Activated CD8-positive, alpha-beta T cell treated with anti-CD3 and anti-CD28 coated beads for 36 hours (primary cell): ENCODE results near the gene EED. TPM values are rescaled to one million over a fixed set of nuclear protein-coding genes. Genes with fewer than 3 reads are reported as not detected.

ENCODE experiments used
- ATAC-seq: fragments of 200-7000 bp; cut with Tn5 transposase; one replicate; pipeline ENCODE4 v1.10.0; 2021; ENCODE audit warnings: mild to moderate bottlenecking, moderate library complexity
- CTCF ChIA-PET: fragments of 350-600 bp; sonication (Branson Sonifier 250); formaldehyde crosslinking; loops from one replicate; lab custom pipeline; 2021; ENCODE audit warnings: antibody characterized with exemption; lab: Charles Lee
- POLR2A ChIA-PET: fragments of 350-600 bp; sonication (Branson Sonifier 250); formaldehyde crosslinking; loops from one replicate; lab custom pipeline; 2021; ENCODE audit warnings: antibody characterized with exemption; lab: Charles Lee
- DNase-seq: peaks from one replicate; pipeline ENCODE4 v3.0.0-alpha.2; 2020
- H3K27ac Mint-ChIP-seq: one replicate; pipeline ENCODE4 v1.8.0; 2021; ENCODE audit warnings: mild to moderate bottlenecking, mixed read lengths
- H3K27me3 Mint-ChIP-seq: one replicate; pipeline ENCODE4 v1.8.0; 2021; ENCODE audit warnings: mixed read lengths
- H3K36me3 Mint-ChIP-seq: one replicate; pipeline ENCODE4 v1.8.0; 2021; ENCODE audit warnings: low read depth, mixed read lengths
- H3K4me1 Mint-ChIP-seq: one replicate; pipeline ENCODE4 v1.8.0; 2021; ENCODE audit warnings: low read depth, mixed read lengths
- H3K4me3 Mint-ChIP-seq: one replicate; pipeline ENCODE4 v1.8.0; 2021; ENCODE audit warnings: mild to moderate bottlenecking, moderate library complexity, mixed read lengths
- H3K9me3 Mint-ChIP-seq: one replicate; pipeline ENCODE4 v1.8.0; 2021; ENCODE audit warnings: mixed read lengths
- intact Hi-C: fragments of 100-400 bp; cut with micrococcal nuclease; formaldehyde crosslinking; loops from one replicate; pipeline ENCODE4 v1.10.0; 2022
- total RNA-seq, 2 experiments: library from RNA; stranded (reverse); gene quantifications; one replicate each; pipeline ENCODE4 v1.2.3, GENCODE V29; 2021
- TF ChIP-seq, protein P1 (sequence below): fragments of 200-600 bp; IDR thresholded peaks from one replicate; pipeline ENCODE4 v1.8.0; 2022; ENCODE audit warnings: antibody characterized with exemption, mild to moderate bottlenecking

Gene EED
- total RNA-seq, 2 experiments from 2014 or later, result 114 to 117 TPM

DNA sequence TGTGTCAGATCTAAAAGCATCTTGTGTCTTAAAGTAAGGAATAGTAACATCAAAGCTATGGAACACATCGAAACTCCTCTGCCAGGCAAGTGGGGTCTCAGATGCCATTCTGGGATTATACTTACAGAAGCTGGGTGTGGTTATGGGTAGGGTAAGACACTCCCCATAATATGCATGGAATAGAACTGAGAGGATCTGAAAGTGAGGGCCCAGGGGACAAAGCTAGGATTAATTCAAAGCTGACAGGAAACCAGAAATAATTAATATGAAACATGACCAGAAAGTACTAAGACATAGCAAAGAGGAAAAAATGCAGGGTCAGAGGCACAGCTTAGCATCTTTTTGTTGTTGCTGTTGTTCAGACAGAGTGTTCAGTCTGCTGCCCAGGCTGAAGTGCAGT lies 40.2 kb upstream of the EED start:
- Mint-ChIP-seq H3K9me3 (no peaks in the 10 kb centered on the region), H3K4me1 (peaks cover 7% of the 10 kb centered on the region), H3K27me3 (no peaks in the 10 kb centered on the region), H3K36me3 (no peaks in the 10 kb centered on the region), H3K27ac (no peak overlapping the region), H3K4me3 (no peak overlapping the region)
- ChIA-PET POLR2A (interaction anchor here (1.1 to 1.3 kb wide), 3 partner anchors 11 to 136 kb away, joined by 3 to 5 read pairs (median 3); partner anchors contain the start of gene PICALM), CTCF (interaction anchor here (0.9 to 3.7 kb wide), 4 partner anchors 11 to 349 kb away, joined by 4 to 30 read pairs (median 15); partner anchors contain the start of gene CCDC83)
- ATAC-seq (no peak), DNase-seq (no peak)
- intact Hi-C loops, result loop anchor here (10.0 kb wide), 1 partner anchor 350 kb away; the partner anchor contains the start of gene CCDC83
- TF ChIP-seq, protein P1, sequence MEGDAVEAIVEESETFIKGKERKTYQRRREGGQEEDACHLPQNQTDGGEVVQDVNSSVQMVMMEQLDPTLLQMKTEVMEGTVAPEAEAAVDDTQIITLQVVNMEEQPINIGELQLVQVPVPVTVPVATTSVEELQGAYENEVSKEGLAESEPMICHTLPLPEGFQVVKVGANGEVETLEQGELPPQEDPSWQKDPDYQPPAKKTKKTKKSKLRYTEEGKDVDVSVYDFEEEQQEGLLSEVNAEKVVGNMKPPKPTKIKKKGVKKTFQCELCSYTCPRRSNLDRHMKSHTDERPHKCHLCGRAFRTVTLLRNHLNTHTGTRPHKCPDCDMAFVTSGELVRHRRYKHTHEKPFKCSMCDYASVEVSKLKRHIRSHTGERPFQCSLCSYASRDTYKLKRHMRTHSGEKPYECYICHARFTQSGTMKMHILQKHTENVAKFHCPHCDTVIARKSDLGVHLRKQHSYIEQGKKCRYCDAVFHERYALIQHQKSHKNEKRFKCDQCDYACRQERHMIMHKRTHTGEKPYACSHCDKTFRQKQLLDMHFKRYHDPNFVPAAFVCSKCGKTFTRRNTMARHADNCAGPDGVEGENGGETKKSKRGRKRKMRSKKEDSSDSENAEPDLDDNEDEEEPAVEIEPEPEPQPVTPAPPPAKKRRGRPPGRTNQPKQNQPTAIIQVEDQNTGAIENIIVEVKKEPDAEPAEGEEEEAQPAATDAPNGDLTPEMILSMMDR, result no peak

DNA sequence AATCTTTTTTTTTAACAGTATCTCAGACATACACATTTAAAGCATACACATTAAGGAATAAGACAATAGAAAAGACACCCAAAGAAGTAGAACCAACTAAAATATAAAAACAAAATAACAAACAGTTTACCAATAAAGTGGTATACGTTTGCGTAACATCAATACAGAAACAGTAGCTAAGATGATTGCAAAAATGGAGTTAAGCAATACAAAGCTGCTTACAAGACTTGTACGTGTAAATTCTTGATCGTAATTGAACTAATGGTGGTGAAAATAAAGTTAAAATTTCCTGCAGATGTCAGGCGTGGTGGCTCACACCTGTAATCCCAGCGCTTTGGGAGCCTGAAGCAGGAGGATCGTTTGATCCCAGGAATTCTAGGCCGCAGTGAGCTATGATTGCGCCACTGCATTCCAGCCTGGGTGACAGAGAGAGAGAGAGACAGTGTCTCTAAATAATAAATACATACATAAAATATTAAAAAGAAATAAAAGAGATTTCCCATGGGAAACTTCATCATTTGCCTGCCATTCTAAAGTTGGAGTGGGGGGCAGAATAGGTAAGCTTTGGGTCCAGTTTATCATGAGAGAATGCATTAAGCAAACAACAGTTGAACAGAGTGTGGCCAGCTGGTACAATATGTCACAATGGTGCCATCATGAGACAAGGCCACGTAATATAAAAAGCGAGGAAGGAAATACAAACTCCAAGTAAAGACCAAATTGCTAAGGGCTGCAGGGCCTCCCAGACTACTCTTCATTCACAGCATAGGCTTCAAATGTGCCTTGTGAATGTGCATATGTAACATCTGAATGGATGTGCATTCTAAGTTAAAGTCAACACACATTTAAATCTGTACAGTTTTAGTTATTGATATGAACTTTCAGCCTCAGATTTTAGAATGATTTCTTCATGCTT lies 38.9 kb upstream of the EED start:
- DNase-seq (no peak), ATAC-seq (no peak)
- Mint-ChIP-seq H3K27ac (no peak overlapping the region), H3K27me3 (no peaks in the 10 kb centered on the region), H3K4me1 (peaks cover 15% of the 10 kb centered on the region), H3K36me3 (no peaks in the 10 kb centered on the region), H3K9me3 (no peaks in the 10 kb centered on the region), H3K4me3 (no peak overlapping the region)
- POLR2A ChIA-PET, result interaction anchor here (1.2 to 1.3 kb wide), 2 partner anchors 16 to 18 kb away, joined by 3 read pairs; no protein-coding TSS in a partner anchor
- intact Hi-C loops, result loop anchor here (10.0 kb wide), 1 partner anchor 351 kb away; the partner anchor contains the start of gene CCDC83
- CTCF ChIA-PET, result interaction anchor here (2.6 kb wide), 1 partner anchor 14 kb away, joined by 22 read pairs; no protein-coding TSS in a partner anchor
- TF ChIP-seq, protein P1, result no peak

DNA sequence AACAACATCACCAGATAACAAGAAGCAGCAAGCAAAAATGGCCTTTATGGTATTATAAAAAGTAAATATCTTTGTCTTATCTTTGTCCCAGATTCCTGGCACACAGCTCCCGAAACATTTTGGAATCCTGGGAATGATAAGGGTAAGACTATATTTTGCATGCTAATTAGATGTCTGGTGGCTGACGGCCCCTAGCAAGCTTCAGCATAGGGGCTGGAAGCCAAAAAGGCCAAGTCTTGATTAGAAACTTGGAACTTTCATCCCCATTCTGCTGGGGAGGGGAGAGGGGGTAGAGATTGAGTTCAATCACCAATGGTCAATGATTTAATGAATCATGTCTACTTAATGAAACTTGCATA lies 38.2 kb upstream of the EED start:
- H3K27ac Mint-ChIP-seq, result no peak overlapping the region
- no peaks in the 10 kb centered on the region for H3K9me3 Mint-ChIP-seq
- H3K4me3 Mint-ChIP-seq, result no peak overlapping the region
- ChIA-PET CTCF (interaction anchor here (1.0 to 2.6 kb wide), 3 partner anchors 12 to 13 kb away, joined by 3 to 22 read pairs (median 11); no protein-coding TSS in a partner anchor), POLR2A (interaction anchor here (1.2 kb wide), 1 partner anchor 15 kb away, joined by 3 read pairs; no protein-coding TSS in a partner anchor)
- peaks cover 16% of the 10 kb centered on the region for H3K4me1 Mint-ChIP-seq
- no peaks in the 10 kb centered on the region for H3K27me3 Mint-ChIP-seq
- TF ChIP-seq, protein P1, result no peak
- intact Hi-C loops, result loop anchor here (10.0 kb wide), 1 partner anchor 352 kb away; the partner anchor contains the start of gene CCDC83
- no peaks in the 10 kb centered on the region for H3K36me3 Mint-ChIP-seq
- ATAC-seq (no peak), DNase-seq (no peak)

DNA sequence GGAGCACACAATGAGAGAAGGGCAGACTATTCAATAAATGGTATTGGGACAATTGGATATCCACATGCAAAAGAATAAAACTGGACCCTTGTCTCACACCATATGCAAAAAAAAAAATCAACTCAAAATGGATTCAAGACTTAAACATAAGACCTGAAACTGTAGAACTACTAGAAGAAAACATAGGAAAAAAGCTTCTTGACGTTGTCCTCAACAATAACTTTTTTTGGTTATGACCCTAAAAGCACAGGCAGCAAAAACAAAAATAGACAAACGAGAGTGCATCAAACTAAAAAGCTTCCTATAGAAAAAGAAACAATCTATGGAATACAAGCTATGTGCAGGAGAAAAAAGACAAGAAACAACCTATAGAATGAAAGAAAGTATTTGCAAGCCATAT lies 37.1 kb upstream of the EED start:
- ChIA-PET POLR2A (no interaction called here), CTCF (interaction anchor here (0.8 to 2.1 kb wide), 4 partner anchors 11 to 166 kb away, joined by 3 to 11 read pairs (median 3); no protein-coding TSS in a partner anchor)
- H3K27ac Mint-ChIP-seq, result no peak overlapping the region
- DNase-seq (no peak), ATAC-seq (no peak)
- TF ChIP-seq, protein P1, result no peak
- H3K36me3 Mint-ChIP-seq, result no peaks in the 10 kb centered on the region
- H3K4me3 Mint-ChIP-seq, result no peak overlapping the region
- no peaks in the 10 kb centered on the region for H3K9me3 Mint-ChIP-seq
- peaks cover 24% of the 10 kb centered on the region for H3K4me1 Mint-ChIP-seq
- H3K27me3 Mint-ChIP-seq, result no peaks in the 10 kb centered on the region
- intact Hi-C loops, result loop anchor here (10.0 kb wide), 1 partner anchor 353 kb away; the partner anchor contains the start of gene CCDC83
